Cardiac muscle cell (in vitro differentiated cells and primary cell): ENCODE measurements around the gene CTIF. TPM values are rescaled to one million over a fixed set of nuclear protein-coding genes. Genes with fewer than 3 reads are reported as not detected.

Experiments
- DNase-seq, 2 donors: peaks; one replicate each; pipeline versions ENCODE4 v3.0.0 to v3.0.0-alpha.2; 2010 to 2017; ENCODE audit warnings: low read depth in 1 of 2, low spot score in 1 of 2
- H3K27ac ChIP-seq: fragments of 200-600 bp; sonication (generic); 2 replicates; pipeline ENCODE4 v1.5.1; 2016
- H3K27me3 ChIP-seq: fragments of 200-600 bp; sonication (generic); 2 replicates; pipeline ENCODE4 v1.6.0; 2016; ENCODE audit warnings: control low read depth
- H3K36me3 ChIP-seq: fragments of 200-600 bp; sonication (generic); 2 replicates; pipeline ENCODE4 v1.5.1; 2016; ENCODE audit warnings: control low read depth
- H3K4me1 ChIP-seq: fragments of 200-600 bp; sonication (generic); 2 replicates; pipeline ENCODE4 v1.8.1; 2017; ENCODE audit warnings: low read depth, mild to moderate bottlenecking, mixed run types
- H3K4me3 ChIP-seq: fragments of 200-600 bp; sonication (generic); 2 replicates; pipeline ENCODE4 v1.5.1; 2016; ENCODE audit warnings: mild to moderate bottlenecking
- H3K9me3 ChIP-seq: fragments of 200-600 bp; sonication (generic); 2 replicates; pipeline ENCODE4 v1.5.1; 2017; ENCODE audit warnings: low read depth, mild to moderate bottlenecking, control low read depth
- polyA plus RNA-seq: library from polyadenylated mRNA; unstranded; fragments of >200 nt; fragmentation: Nextera tagmentation; extraction: Ambion mirVana; gene quantifications from 2 replicates; pipeline ENCODE4 v1.2.1, GENCODE V29; 2016
- total RNA-seq: library from RNA; depleted of rRNA; stranded (reverse); fragments of >200 nt; gene quantifications from 2 replicates; pipeline ENCODE4 v1.2.3, GENCODE V29; 2016
- TF ChIP-seq, protein P1 (sequence below): IDR thresholded peaks from 2 replicates; pipeline ENCODE4 v1.5.1; 2012; ENCODE audit warnings: low read depth, mild to moderate bottlenecking, low read length

The CTIF gene
- total and polyA plus RNA-seq, 2 experiments from 2014 or later, result 16.5 to 22.0 TPM

GRCh38 chr18:48735080-48735676 is 196.3 kb downstream of the CTIF start:
- peaks cover 15% of the 10 kb centered on the region for H3K4me1 ChIP-seq
- H3K27ac ChIP-seq, result no peak overlapping the region
- no peak overlapping the region for H3K4me3 ChIP-seq
- no peak for DNase-seq
- no peaks in the 10 kb centered on the region for H3K9me3 ChIP-seq
- TF ChIP-seq, protein P1, sequence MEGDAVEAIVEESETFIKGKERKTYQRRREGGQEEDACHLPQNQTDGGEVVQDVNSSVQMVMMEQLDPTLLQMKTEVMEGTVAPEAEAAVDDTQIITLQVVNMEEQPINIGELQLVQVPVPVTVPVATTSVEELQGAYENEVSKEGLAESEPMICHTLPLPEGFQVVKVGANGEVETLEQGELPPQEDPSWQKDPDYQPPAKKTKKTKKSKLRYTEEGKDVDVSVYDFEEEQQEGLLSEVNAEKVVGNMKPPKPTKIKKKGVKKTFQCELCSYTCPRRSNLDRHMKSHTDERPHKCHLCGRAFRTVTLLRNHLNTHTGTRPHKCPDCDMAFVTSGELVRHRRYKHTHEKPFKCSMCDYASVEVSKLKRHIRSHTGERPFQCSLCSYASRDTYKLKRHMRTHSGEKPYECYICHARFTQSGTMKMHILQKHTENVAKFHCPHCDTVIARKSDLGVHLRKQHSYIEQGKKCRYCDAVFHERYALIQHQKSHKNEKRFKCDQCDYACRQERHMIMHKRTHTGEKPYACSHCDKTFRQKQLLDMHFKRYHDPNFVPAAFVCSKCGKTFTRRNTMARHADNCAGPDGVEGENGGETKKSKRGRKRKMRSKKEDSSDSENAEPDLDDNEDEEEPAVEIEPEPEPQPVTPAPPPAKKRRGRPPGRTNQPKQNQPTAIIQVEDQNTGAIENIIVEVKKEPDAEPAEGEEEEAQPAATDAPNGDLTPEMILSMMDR, result no peak
- H3K36me3 ChIP-seq, result no peaks in the 10 kb centered on the region
- H3K27me3 ChIP-seq, result no peaks in the 10 kb centered on the region

GRCh38 chr18:48735681-48736255 is 196.9 kb downstream of the CTIF start:
- TF ChIP-seq, protein P1, result no peak
- H3K27me3 ChIP-seq, result no peaks in the 10 kb centered on the region
- no peaks in the 10 kb centered on the region for H3K36me3 ChIP-seq
- H3K9me3 ChIP-seq, result no peaks in the 10 kb centered on the region
- no peak overlapping the region for H3K4me3 ChIP-seq
- peaks cover 15% of the 10 kb centered on the region for H3K4me1 ChIP-seq
- no peak for DNase-seq
- no peak overlapping the region for H3K27ac ChIP-seq

DNA sequence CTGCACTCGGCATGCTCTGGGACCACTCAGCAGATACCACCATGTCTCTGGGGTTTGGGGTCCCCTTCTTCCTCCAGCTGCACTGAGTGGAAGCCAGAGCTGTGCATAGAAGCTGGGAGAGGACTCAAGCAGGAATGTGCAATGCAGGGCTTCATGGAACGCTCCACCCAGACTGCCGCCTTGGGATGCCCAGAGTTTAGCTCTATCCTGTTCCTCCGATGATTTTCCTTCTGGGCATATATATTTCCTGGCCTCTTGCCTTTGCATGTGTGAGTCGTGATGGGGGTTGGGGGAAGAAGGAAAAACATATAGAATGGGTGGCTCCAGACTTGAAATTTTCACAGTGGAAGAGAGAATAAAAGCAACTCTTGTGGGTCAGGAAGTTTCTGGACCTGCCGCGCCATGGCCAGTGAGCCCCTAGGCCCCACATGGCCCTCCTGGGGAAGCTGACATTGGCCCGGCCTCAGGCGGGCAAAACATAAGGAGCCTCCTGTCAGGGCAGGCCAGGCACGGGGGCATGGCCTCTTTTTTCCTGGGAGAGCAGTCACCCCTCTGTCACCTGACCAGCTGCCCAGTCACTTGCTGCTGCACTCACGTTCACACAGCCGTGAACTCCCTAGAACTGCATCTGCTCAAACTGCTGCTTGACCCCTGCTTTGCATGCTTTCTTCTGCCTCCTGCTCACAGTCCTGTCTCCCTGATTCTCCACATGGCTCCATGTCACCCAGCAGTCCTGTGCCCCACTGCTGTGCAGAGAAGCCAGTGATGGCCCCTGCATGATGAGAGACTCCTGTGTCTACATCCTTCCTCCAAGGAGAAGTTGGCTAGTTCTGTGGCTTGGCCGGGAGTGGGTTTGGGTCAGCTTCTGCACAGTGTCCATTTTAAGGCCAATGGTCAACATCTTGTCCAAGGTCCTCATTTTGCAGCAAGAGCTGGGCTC is 197.8 kb downstream of the CTIF start:
- peaks cover 15% of the 10 kb centered on the region for H3K4me1 ChIP-seq
- no peak overlapping the region for H3K4me3 ChIP-seq
- H3K9me3 ChIP-seq, result no peaks in the 10 kb centered on the region
- no peaks in the 10 kb centered on the region for H3K27me3 ChIP-seq
- H3K36me3 ChIP-seq, result no peaks in the 10 kb centered on the region
- DNase-seq, result no peak
- TF ChIP-seq, protein P1, result no peak
- no peak overlapping the region for H3K27ac ChIP-seq

DNA sequence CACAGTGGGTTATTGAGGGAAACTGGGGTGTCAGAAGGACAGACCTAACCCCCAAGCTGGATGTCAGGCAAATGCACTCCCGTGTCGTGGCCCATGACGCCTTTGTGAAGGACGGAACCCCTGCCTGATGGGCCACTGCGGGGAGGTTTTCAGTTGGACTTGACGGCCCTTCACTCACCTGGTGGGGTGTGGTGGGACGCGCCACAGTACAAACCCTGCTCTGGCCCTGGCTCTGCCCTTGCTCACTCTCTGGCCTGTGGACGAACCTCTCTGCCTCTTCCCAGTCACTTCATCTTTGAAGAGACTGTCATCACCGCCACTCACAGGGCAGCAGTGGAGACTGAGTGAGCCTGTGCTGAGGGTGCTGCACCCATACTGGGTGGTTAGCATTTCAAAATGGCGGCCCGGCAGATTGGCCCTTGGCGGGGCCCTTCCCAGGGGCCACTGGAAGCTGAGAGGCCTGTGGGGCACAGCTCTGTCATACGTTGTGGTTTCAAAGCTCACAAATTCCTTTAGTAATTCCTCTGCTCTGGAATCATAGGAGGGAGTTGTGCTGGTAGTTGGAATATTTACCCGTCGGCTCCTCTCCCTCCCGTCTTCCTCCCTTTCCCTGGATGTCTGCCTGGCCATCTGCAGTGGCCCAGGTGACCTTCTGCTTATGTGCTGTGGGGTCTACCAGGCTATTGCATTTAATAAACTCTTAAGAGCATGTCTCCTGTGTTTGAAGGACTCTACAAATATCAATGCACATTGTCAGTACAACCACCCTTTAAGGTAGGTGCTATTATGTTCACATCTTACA is 200.6 kb downstream of the CTIF start:
- DNase-seq, result no peak
- Histone ChIP-seq H3K4me1 (peaks cover 24% of the 10 kb centered on the region), H3K9me3 (no peaks in the 10 kb centered on the region), H3K27me3 (no peaks in the 10 kb centered on the region), H3K4me3 (no peak overlapping the region), H3K36me3 (no peaks in the 10 kb centered on the region), H3K27ac (no peak overlapping the region)
- TF ChIP-seq, protein P1, result no peak

- DNase-seq, result peak in 1 of 2 donors; percentile 8
- no peaks in the 10 kb centered on the region for H3K27me3 ChIP-seq
- H3K36me3 ChIP-seq, result no peaks in the 10 kb centered on the region
- TF ChIP-seq, protein P1, result no peak
- H3K4me3 ChIP-seq, result no peak overlapping the region
- H3K4me1 ChIP-seq, result peaks cover 24% of the 10 kb centered on the region
- no peak overlapping the region for H3K27ac ChIP-seq
- H3K9me3 ChIP-seq, result no peaks in the 10 kb centered on the region
Measured at GRCh38 chr18:48740068-48740440, 201.2 kb downstream of the CTIF start.
